GM21423 (cell line): ENCODE data around the gene ELAC1.
"Not testable (repeated sequence)": the region's sequence is repeated elsewhere in the genome, so short reads cannot be mapped to it uniquely, and the experiment has no call there.

Experiments
- ATAC-seq: cut with Tn5 transposase; IDR thresholded peaks from one replicate; pipeline ENCODE4 v1.9.1; 2021; ENCODE audit warnings: mild to moderate bottlenecking, moderate library complexity; ENCODE audit not compliant: unreplicated experiment

The ELAC1 gene

GRCh38 chr18:50967714-50968661 is at the start of gene ELAC1:
ELAC1 (plus strand) TSS chr18:50968040; CDS start chr18:50974405, 6,365 bp downstream.
- peak; percentile 95 for ATAC-seq

GRCh38 chr18:50918153-50918552 is 49.7 kb upstream of the ELAC1 start:
- ATAC-seq = no peak

- ATAC-seq = no peak
These were observed 43.5 kb upstream of the ELAC1 start for GRCh38 chr18:50924372-50924771.

- ATAC-seq = no peak
These were observed 41.3 kb upstream of the ELAC1 start for GRCh38 chr18:50926521-50926920.

GRCh38 chr18:50928551-50928950 is 39.3 kb upstream of the ELAC1 start:
- no peak for ATAC-seq

- no peak for ATAC-seq
These were observed 34.2 kb upstream of the ELAC1 start for GRCh38 chr18:50933684-50934083.

- ATAC-seq = no peak
These were observed 33.2 kb upstream of the ELAC1 start for GRCh38 chr18:50934545-50935211.

- ATAC-seq = no peak
These were observed 32.2 kb upstream of the ELAC1 start for GRCh38 chr18:50935493-50936191.

GRCh38 chr18:50937183-50937582 is 30.7 kb upstream of the ELAC1 start:
- ATAC-seq = no peak

- no peak for ATAC-seq
These were observed 28.9 kb upstream of the ELAC1 start for GRCh38 chr18:50938912-50939311.

GRCh38 chr18:50944245-50944932 is 23.5 kb upstream of the ELAC1 start:
- ATAC-seq = no peak

- not testable (repeated sequence) for ATAC-seq
These were observed 21.9 kb upstream of the ELAC1 start for GRCh38 chr18:50945918-50946317.

- ATAC-seq = no peak
These were observed 19.9 kb upstream of the ELAC1 start for GRCh38 chr18:50947899-50948298.

GRCh38 chr18:50949185-50949584 is 18.7 kb upstream of the ELAC1 start:
- no peak for ATAC-seq

- no peak for ATAC-seq
These were observed 17.2 kb upstream of the ELAC1 start for GRCh38 chr18:50950626-50951025.

GRCh38 chr18:50953822-50954221 is 14.0 kb upstream of the ELAC1 start:
- no peak for ATAC-seq

- no peak for ATAC-seq
These were observed 12.6 kb upstream of the ELAC1 start for GRCh38 chr18:50955253-50955652.

GRCh38 chr18:50956116-50956515 is 11.7 kb upstream of the ELAC1 start:
- no peak for ATAC-seq

- ATAC-seq = no peak
These were observed 5.9 kb upstream of the ELAC1 start for GRCh38 chr18:50961974-50962373.

- ATAC-seq = no peak
These were observed 1.6 kb downstream of the ELAC1 start for GRCh38 chr18:50969448-50969847.

GRCh38 chr18:50970006-50970405 is 2.2 kb downstream of the ELAC1 start:
- ATAC-seq = no peak
